Vagina (tissue), 2 donors: Measurements from ENCODE around the gene CRYGA. TPM values are rescaled to one million over a fixed set of nuclear protein-coding genes. Genes with fewer than 3 reads are reported as not detected.

Source experiments
- DNase-seq, 2 donors: peaks; one replicate each; pipeline ENCODE4 v3.0.0-alpha.2; 2017; ENCODE audit errors: extremely low spot score in 2 of 2
- H3K27ac ChIP-seq: fragments of 200-600 bp; sonication (generic); one replicate; pipeline ENCODE4 v1.5.1; 2019
- H3K27me3 ChIP-seq: fragments of 200-600 bp; sonication (generic); one replicate; pipeline ENCODE4 v1.5.1; 2019
- H3K36me3 ChIP-seq, 2 donors: fragments of 200-600 bp; sonication (generic); one replicate each; pipeline ENCODE4 v1.5.1; 2017 to 2019
- H3K4me1 ChIP-seq: fragments of 200-600 bp; sonication (generic); one replicate; pipeline ENCODE4 v1.5.1; 2019
- H3K4me3 ChIP-seq, 2 donors: fragments of 200-600 bp; sonication (generic); 1 replicate in 1 of 2; 2 replicates in 1 of 2; pipeline ENCODE4 v1.5.1; 2016 to 2019
- H3K9me3 ChIP-seq: fragments of 200-600 bp; sonication (generic); one replicate; pipeline ENCODE4 v1.5.1; 2019
- POLR2A ChIP-seq, 2 donors: fragments of 450-650 bp; IDR thresholded peaks; one replicate each; pipeline ENCODE4 v1.6.1; 2017; ENCODE audit warnings: antibody characterized with exemption in 2 of 2, mild to moderate bottlenecking in 2 of 2, moderate library complexity in 2 of 2
- POLR2AphosphoS5 ChIP-seq, 2 donors: sonication (generic); formaldehyde crosslinking; IDR thresholded peaks; one replicate each; pipeline ENCODE4 v1.9.0; 2017; ENCODE audit warnings: antibody characterized with exemption in 2 of 2, mild to moderate bottlenecking in 2 of 2, low read depth in 1 of 2; ENCODE audit not compliant: insufficient read depth in 1 of 2
- intact Hi-C: fragments of 100-400 bp; cut with DNase I; formaldehyde crosslinking; loops from one replicate; pipeline ENCODE4 v1.15.1; 2023
- total RNA-seq: library from RNA; depleted of rRNA; stranded (reverse); fragments of >200 nt; gene quantifications from one replicate; pipeline ENCODE4 v1.2.3, GENCODE V29; 2016
- TF ChIP-seq, protein P1 (sequence below), 3 experiments: fragments of 450-650 bp in 2 of 3; fragments of 200-600 bp in 1 of 3; sonication (generic) in 1 of 3; IDR thresholded peaks; one replicate each; pipeline ENCODE4 v1.5.1; 2017 to 2019; ENCODE audit warnings: antibody characterized with exemption in 3 of 3, mild to moderate bottlenecking in 2 of 3, moderate library complexity in 2 of 3

The CRYGA gene
- total RNA-seq, 1 donor from 2014 or later, result not detected

- H3K4me3 ChIP-seq, result no peak overlapping the region
- no peaks in the 10 kb centered on the region for H3K27me3 ChIP-seq
- TF ChIP-seq POLR2A (IDR thresholded peaks at IDR 0.05) (no peak), POLR2AphosphoS5 (IDR thresholded peaks at IDR 0.05; ENCODE audit: insufficient read depth in 1 of 2, low read depth in 1 of 2) (no peak)
- TF ChIP-seq, protein P1, sequence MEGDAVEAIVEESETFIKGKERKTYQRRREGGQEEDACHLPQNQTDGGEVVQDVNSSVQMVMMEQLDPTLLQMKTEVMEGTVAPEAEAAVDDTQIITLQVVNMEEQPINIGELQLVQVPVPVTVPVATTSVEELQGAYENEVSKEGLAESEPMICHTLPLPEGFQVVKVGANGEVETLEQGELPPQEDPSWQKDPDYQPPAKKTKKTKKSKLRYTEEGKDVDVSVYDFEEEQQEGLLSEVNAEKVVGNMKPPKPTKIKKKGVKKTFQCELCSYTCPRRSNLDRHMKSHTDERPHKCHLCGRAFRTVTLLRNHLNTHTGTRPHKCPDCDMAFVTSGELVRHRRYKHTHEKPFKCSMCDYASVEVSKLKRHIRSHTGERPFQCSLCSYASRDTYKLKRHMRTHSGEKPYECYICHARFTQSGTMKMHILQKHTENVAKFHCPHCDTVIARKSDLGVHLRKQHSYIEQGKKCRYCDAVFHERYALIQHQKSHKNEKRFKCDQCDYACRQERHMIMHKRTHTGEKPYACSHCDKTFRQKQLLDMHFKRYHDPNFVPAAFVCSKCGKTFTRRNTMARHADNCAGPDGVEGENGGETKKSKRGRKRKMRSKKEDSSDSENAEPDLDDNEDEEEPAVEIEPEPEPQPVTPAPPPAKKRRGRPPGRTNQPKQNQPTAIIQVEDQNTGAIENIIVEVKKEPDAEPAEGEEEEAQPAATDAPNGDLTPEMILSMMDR (IDR thresholded peaks at IDR 0.05), result no peak
- intact Hi-C loops, result loop anchor here (10.0 kb wide), 1 partner anchor 76 kb away; the partner anchor contains the start of gene IDH1
- no peaks in the 10 kb centered on the region for H3K36me3 ChIP-seq
- no peak overlapping the region for H3K27ac ChIP-seq
- no peaks in the 10 kb centered on the region for H3K9me3 ChIP-seq
- H3K4me1 ChIP-seq, result no peaks in the 10 kb centered on the region
- no peak for DNase-seq
These were observed 15.7 kb upstream of the CRYGA start for GRCh38 chr2:208179028-208179609.

- intact Hi-C loops, result loop anchor here (10.0 kb wide), 1 partner anchor 79 kb away; the partner anchor contains the start of gene IDH1
- Histone ChIP-seq H3K9me3 (no peaks in the 10 kb centered on the region), H3K4me1 (no peaks in the 10 kb centered on the region), H3K36me3 (no peaks in the 10 kb centered on the region), H3K4me3 (no peak overlapping the region), H3K27me3 (no peaks in the 10 kb centered on the region), H3K27ac (no peak overlapping the region)
- no peak for DNase-seq
- TF ChIP-seq POLR2A (IDR thresholded peaks at IDR 0.05), result no peak
- TF ChIP-seq, protein P1 (IDR thresholded peaks at IDR 0.05), result no peak
- TF ChIP-seq POLR2AphosphoS5 (IDR thresholded peaks at IDR 0.05; ENCODE audit: insufficient read depth in 1 of 2, low read depth in 1 of 2), result no peak
These were observed 12.4 kb upstream of the CRYGA start for GRCh38 chr2:208175840-208176153.

GRCh38 chr2:208175069-208175839, 11.9 kb upstream of the CRYGA start:
- Histone ChIP-seq H3K4me3 (no peak overlapping the region), H3K4me1 (no peaks in the 10 kb centered on the region), H3K27ac (no peak overlapping the region), H3K27me3 (no peaks in the 10 kb centered on the region), H3K36me3 (no peaks in the 10 kb centered on the region), H3K9me3 (no peaks in the 10 kb centered on the region)
- intact Hi-C loops, result loop anchor here (10.0 kb wide), 1 partner anchor 80 kb away; the partner anchor contains the start of gene IDH1
- no peak for DNase-seq
- TF ChIP-seq, protein P1 (IDR thresholded peaks at IDR 0.05), result peak; percentile 48 to 68 (median 57)
- no peak for TF ChIP-seq POLR2AphosphoS5 (IDR thresholded peaks at IDR 0.05; ENCODE audit: insufficient read depth in 1 of 2, low read depth in 1 of 2)

DNA sequence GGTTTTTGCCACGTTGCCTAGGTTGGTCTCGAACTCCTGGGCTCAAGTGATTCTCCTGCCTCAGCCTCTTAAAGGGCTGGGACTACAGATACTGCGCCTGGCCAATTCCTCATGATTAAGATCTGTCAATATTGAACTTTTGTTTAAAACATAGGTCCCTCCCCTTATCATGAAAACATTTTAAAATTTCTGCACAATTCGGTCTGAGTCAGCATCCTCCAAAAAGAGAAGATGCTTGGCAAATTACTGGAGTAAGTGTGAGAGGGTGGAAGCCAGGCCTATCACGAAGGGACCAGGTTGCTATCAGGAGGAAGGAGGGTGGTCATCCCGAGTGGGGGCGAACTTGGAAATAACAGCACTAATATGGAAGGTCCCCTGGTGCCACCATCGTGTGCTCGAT, 10.8 kb upstream of the CRYGA start:
- H3K36me3 ChIP-seq, result no peaks in the 10 kb centered on the region
- TF ChIP-seq, protein P1 (IDR thresholded peaks at IDR 0.05), result no peak
- TF ChIP-seq POLR2AphosphoS5 (IDR thresholded peaks at IDR 0.05; ENCODE audit: insufficient read depth in 1 of 2, low read depth in 1 of 2) (no peak), POLR2A (IDR thresholded peaks at IDR 0.05) (no peak)
- H3K9me3 ChIP-seq, result no peaks in the 10 kb centered on the region
- intact Hi-C loops, result loop anchor here (10.0 kb wide), 1 partner anchor 81 kb away; the partner anchor contains the start of gene IDH1
- H3K27ac ChIP-seq, result no peak overlapping the region
- H3K4me3 ChIP-seq, result no peak overlapping the region
- no peaks in the 10 kb centered on the region for H3K4me1 ChIP-seq
- no peak for DNase-seq
- no peaks in the 10 kb centered on the region for H3K27me3 ChIP-seq

DNA sequence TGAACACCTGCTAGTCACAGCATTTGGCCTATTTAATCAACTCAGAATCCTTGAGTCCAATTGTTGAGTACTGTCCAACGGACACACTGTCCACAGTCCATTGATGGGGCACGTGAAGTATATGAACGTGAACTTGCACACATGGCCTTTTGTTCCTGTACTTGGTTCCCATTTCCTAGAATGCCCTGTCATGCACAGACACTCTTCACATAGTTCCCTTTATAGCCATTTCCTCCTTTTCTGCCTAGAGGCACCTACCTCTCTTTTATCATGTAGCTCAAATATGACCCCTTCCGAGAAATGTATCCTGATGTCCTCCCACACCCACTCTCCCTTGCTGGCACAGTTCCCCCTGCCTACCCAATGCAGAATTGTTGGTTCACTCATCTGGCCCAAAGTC, 8.7 kb upstream of the CRYGA start:
- TF ChIP-seq POLR2A (IDR thresholded peaks at IDR 0.05) (no peak), POLR2AphosphoS5 (IDR thresholded peaks at IDR 0.05; ENCODE audit: insufficient read depth in 1 of 2, low read depth in 1 of 2) (no peak)
- TF ChIP-seq, protein P1 (IDR thresholded peaks at IDR 0.05), result no peak
- Histone ChIP-seq H3K4me3 (no peak overlapping the region), H3K9me3 (no peaks in the 10 kb centered on the region), H3K27ac (no peak overlapping the region), H3K36me3 (no peaks in the 10 kb centered on the region), H3K4me1 (no peaks in the 10 kb centered on the region), H3K27me3 (no peaks in the 10 kb centered on the region)
- intact Hi-C loops, result loop anchor here (10.0 kb wide), 1 partner anchor 83 kb away; the partner anchor contains the start of gene IDH1
- no peak for DNase-seq
